ENCODE measurements around the gene CHRDL2. TPM values are rescaled to one million over a fixed set of nuclear protein-coding genes. Genes with fewer than 3 reads are reported as not detected.

The CHRDL2 gene
- total RNA-seq, 1 experiment from 2014 or later: 0.39 TPM

GRCh38 chr11:74780248-74781005 lies 49.2 kb upstream of the CHRDL2 start:
- H3K9ac ChIP-seq (ENCODE audit: extremely low read depth, insufficient read length, low read length): no peak overlapping the region
- no peak for TF ChIP-seq CTCF (conservative IDR thresholded peaks at IDR 0.05)
- no peak overlapping the region for H2BK12ac ChIP-seq (ENCODE audit: insufficient read length, low read depth, low read length)
- no peaks in the 10 kb centered on the region for H3K4me1 ChIP-seq (ENCODE audit: insufficient read depth, low read length)
- H2AFZ ChIP-seq (ENCODE audit: low read length): no peak overlapping the region
- H3K9me3 ChIP-seq (ENCODE audit: control insufficient read depth, low read depth, low read length): no peaks in the 10 kb centered on the region
- no peak overlapping the region for H3K4ac ChIP-seq (ENCODE audit: low read depth, low read length)
- no peak overlapping the region for H4K5ac ChIP-seq (ENCODE audit: insufficient read length, low read depth, low read length)
- H3T11ph ChIP-seq (ENCODE audit: low read length): no peak overlapping the region
- no peak for DNase-seq
- no peaks in the 10 kb centered on the region for H3K27me3 Mint-ChIP-seq (ENCODE audit: low read depth)
- H4K8ac ChIP-seq (replicated peaks; ENCODE audit: insufficient read length, low read depth, low read length): no peak overlapping the region
- no peaks in the 10 kb centered on the region for H3K4me1 Mint-ChIP-seq
- no peaks in the 10 kb centered on the region for H3K36me3 Mint-ChIP-seq (ENCODE audit: insufficient read depth in 1 of 3, low read depth in 3 of 3)
- no peak overlapping the region for H2BK5ac ChIP-seq (ENCODE audit: insufficient read length, low read length)
- H3K79me2 ChIP-seq (ENCODE audit: insufficient read depth, low read length): peaks cover 9% of the 10 kb centered on the region; the same call in 1 of the 2 replicates
- no peak overlapping the region for H3K18ac ChIP-seq (ENCODE audit: insufficient read length, low read depth, low read length)
- WGBS (ENCODE audit: extremely low coverage, insufficient read length, low lambda C conversion rate): no CpG with 5 or more reads among the region's 4 CpGs
- H2BK120ac ChIP-seq (ENCODE audit: low read depth, low read length, poor library complexity, severe bottlenecking): no peak overlapping the region
- no peak overlapping the region for H2BK20ac ChIP-seq (ENCODE audit: low read depth, low read length, poor library complexity, severe bottlenecking)
- peaks cover 6% of the 10 kb centered on the region for H3K79me1 ChIP-seq (ENCODE audit: insufficient read depth, low read depth, low read length, poor library complexity, severe bottlenecking)
- no peak overlapping the region for H2AK5ac ChIP-seq (ENCODE audit: insufficient read length, low read length)
- no peak overlapping the region for H3K56ac ChIP-seq (ENCODE audit: insufficient read length, low read depth, low read length)
- no peak overlapping the region for H2BK15ac ChIP-seq (ENCODE audit: low read depth, low read length)
- H3K4me3 Mint-ChIP-seq: no peak overlapping the region
- no peaks in the 10 kb centered on the region for H4K20me1 ChIP-seq (ENCODE audit: control insufficient read depth, insufficient read depth, insufficient read length)
- no peaks in the 10 kb centered on the region for H3K27me3 ChIP-seq (ENCODE audit: insufficient read depth, low read length)
- H3K27ac ChIP-seq (ENCODE audit: insufficient read length, low read depth, low read length): no peak overlapping the region
- H3K14ac ChIP-seq (ENCODE audit: insufficient read depth, low read length): no peak overlapping the region
- no peak overlapping the region for H3K27ac Mint-ChIP-seq
- no peaks in the 10 kb centered on the region for H3K9me3 Mint-ChIP-seq
- no peak overlapping the region for H4K91ac ChIP-seq (ENCODE audit: insufficient read length, low read depth, low read length)
- H3K4me2 ChIP-seq (ENCODE audit: insufficient read depth, insufficient read length, low read length): no peak overlapping the region
- H3K23ac ChIP-seq (ENCODE audit: insufficient read length, low read depth, low read length): no peak overlapping the region
- no peaks in the 10 kb centered on the region for H3K23me2 ChIP-seq (ENCODE audit: insufficient read length, low read depth, low read length, poor library complexity, severe bottlenecking)
